Measurements from ENCODE around the gene TOP3B. TPM values are rescaled to one million over a fixed set of nuclear protein-coding genes. Genes with fewer than 3 reads are reported as not detected.
A peak's percentile ranks its signal among the peaks of the same experiment; 100 is the strongest.

TOP3B gene
- total and polyA plus RNA-seq, 4 donors = 11.9 to 34.2 (median 23.0) TPM

- DNase-seq (no peak), ATAC-seq (ENCODE audit: insufficient read depth, low FRiP score) (no peak)
- TF ChIP-seq CTCF (IDR thresholded peaks at IDR 0.05; ENCODE audit: control extremely low read depth, extremely low read depth) = no peak
- WGBS, 2 donors = 91 to 92% methylated on average over 6 of the region's 6 CpGs
- no peaks in the 10 kb centered on the region for H3K27me3 ChIP-seq (ENCODE audit: control insufficient read depth in 3 of 3, insufficient read depth in 3 of 3, low read length in 2 of 3)
- no peaks in the 10 kb centered on the region for H3K9me3 ChIP-seq (ENCODE audit: control insufficient read depth in 4 of 4, insufficient read depth in 3 of 4, low read length in 3 of 4)
- peaks cover 0 to 9% (median 3%) of the 10 kb centered on the region in 5 donors for H3K4me1 ChIP-seq (ENCODE audit: control insufficient read depth in 5 of 5, insufficient read depth in 5 of 5, low read length in 5 of 5)
- H3K27ac ChIP-seq (ENCODE audit: low read depth in 1 of 2, low read length in 1 of 2) = no peak overlapping the region
- H3K4me3 ChIP-seq = no peak overlapping the region
- no peak overlapping the region for H3K9ac ChIP-seq (ENCODE audit: insufficient read depth in 1 of 2, low read length in 2 of 2)
- peaks cover 0 to 25% (median 0%) of the 10 kb centered on the region in 4 donors for H3K36me3 ChIP-seq (ENCODE audit: control insufficient read depth in 4 of 4, insufficient read depth in 4 of 4, low read length in 4 of 4)
These were observed 64.7 kb downstream of the TOP3B start for GRCh38 chr22:21917959-21918261.

GRCh38 chr22:21917181-21917958, 65.2 kb downstream of the TOP3B start:
- ATAC-seq (ENCODE audit: insufficient read depth, low FRiP score) = no peak
- Histone ChIP-seq H3K4me3 (no peak overlapping the region), H3K9ac (ENCODE audit: insufficient read depth in 1 of 2, low read length in 2 of 2) (no peak overlapping the region), H3K27ac (ENCODE audit: low read depth in 1 of 2, low read length in 1 of 2) (no peak overlapping the region), H3K9me3 (ENCODE audit: control insufficient read depth in 4 of 4, insufficient read depth in 3 of 4, low read length in 3 of 4) (no peaks in the 10 kb centered on the region), H3K27me3 (ENCODE audit: control insufficient read depth in 3 of 3, insufficient read depth in 3 of 3, low read length in 2 of 3) (no peaks in the 10 kb centered on the region), H3K4me1 (ENCODE audit: control insufficient read depth in 5 of 5, insufficient read depth in 5 of 5, low read length in 5 of 5) (peaks cover 0 to 9% (median 3%) of the 10 kb centered on the region in 5 donors), H3K36me3 (ENCODE audit: control insufficient read depth in 4 of 4, insufficient read depth in 4 of 4, low read length in 4 of 4) (peaks cover 0 to 20% (median 0%) of the 10 kb centered on the region in 4 donors)
- WGBS, 2 donors = 68 to 78% methylated on average over 17 of the region's 17 CpGs
- peak; percentile 45 to 60 (median 47) for DNase-seq
- no peak for TF ChIP-seq CTCF (IDR thresholded peaks at IDR 0.05; ENCODE audit: control extremely low read depth, extremely low read depth)

DNA sequence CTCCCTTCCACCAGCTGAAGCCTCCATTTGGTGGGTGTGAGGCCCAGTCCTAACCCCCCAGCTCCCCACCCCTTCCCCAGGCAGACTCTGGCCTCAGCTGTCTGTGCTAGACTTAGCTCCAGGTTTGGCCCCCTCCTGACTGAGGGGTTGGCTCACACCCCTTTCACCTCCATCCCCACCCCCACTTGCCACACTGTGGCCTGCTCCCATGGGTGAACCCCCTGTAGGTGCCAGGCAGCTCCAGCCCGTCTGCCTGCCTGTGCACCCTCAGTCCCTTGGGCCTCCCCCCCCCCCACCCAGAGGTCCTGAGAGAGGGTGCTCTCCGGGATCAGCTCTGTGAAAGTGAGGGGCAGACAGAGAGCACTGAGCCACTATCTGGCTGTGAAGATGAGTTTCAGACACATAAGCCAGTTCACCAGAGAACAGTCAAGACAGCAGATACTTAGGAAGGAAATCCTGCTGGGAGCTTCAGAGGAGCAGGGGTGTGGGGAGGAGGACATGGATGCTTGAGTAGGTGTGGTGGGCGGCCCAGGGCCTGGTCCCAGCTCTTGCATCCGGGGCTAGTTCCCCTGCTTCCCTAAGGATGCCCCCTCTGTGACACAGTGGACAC, 66.2 kb downstream of the TOP3B start:
- 86 to 92% methylated on average over 4 of the region's 4 CpGs for WGBS, 2 donors
- Histone ChIP-seq H3K9me3 (ENCODE audit: control insufficient read depth in 4 of 4, insufficient read depth in 3 of 4, low read length in 3 of 4) (no peaks in the 10 kb centered on the region), H3K4me3 (no peak overlapping the region), H3K4me1 (ENCODE audit: control insufficient read depth in 5 of 5, insufficient read depth in 5 of 5, low read length in 5 of 5) (peaks cover 0 to 5% (median 3%) of the 10 kb centered on the region in 5 donors), H3K27me3 (ENCODE audit: control insufficient read depth in 3 of 3, insufficient read depth in 3 of 3, low read length in 2 of 3) (no peaks in the 10 kb centered on the region), H3K27ac (ENCODE audit: low read depth in 1 of 2, low read length in 1 of 2) (no peak overlapping the region), H3K9ac (ENCODE audit: insufficient read depth in 1 of 2, low read length in 2 of 2) (no peak overlapping the region), H3K36me3 (ENCODE audit: control insufficient read depth in 4 of 4, insufficient read depth in 4 of 4, low read length in 4 of 4) (peaks cover 0 to 14% (median 0%) of the 10 kb centered on the region in 4 donors)
- DNase-seq (no peak), ATAC-seq (ENCODE audit: insufficient read depth, low FRiP score) (no peak)
- TF ChIP-seq CTCF (IDR thresholded peaks at IDR 0.05; ENCODE audit: control extremely low read depth, extremely low read depth) = no peak

Data from lung (tissue), 12 donors.